HEK293 (cell line): ENCODE data around the gene PAQR7.
A peak's percentile ranks its signal among the peaks of the same experiment; 100 is the strongest.

Experiments used
- CTCF ChIA-PET: fragments of 350-600 bp; formaldehyde crosslinking; extraction: SDS; loops from one replicate; lab custom pipeline; 2021; ENCODE audit warnings: antibody characterized with exemption; lab: Yijun Ruan, JAX
- POLR2A ChIA-PET: fragments of 300-600 bp; formaldehyde crosslinking; extraction: SDS; loops from one replicate; lab custom pipeline; 2020; ENCODE audit warnings: antibody characterized with exemption, inconsistent platforms; lab: Yijun Ruan, JAX
- H3K27ac ChIP-seq: fragments of 200-500 bp; sonication (Bioruptor generic); 2 replicates; pipeline ENCODE4 v1.5.1; 2014; ENCODE audit warnings: low read depth, low read length, control low read depth, inconsistent platforms; ENCODE audit errors: extremely low read depth
- H3K36me3 ChIP-seq, 2 experiments: fragments of 200-500 bp in 1 of 2; sonication (Bioruptor generic) in 1 of 2; 1 replicate in 1 of 2; 2 replicates in 1 of 2; pipeline ENCODE4 v1.5.1; 2014 to 2017; ENCODE audit warnings: inconsistent platforms in 2 of 2, low read length in 2 of 2; ENCODE audit not compliant: control insufficient read depth in 2 of 2, insufficient read depth in 1 of 2
- H3K4me1 ChIP-seq: fragments of 200-500 bp; sonication (Bioruptor generic); 2 replicates; pipeline ENCODE4 v1.5.1; 2014; ENCODE audit warnings: mild to moderate bottlenecking, low read length, inconsistent platforms; ENCODE audit not compliant: control insufficient read depth, insufficient read depth
- H3K4me3 ChIP-seq: 2 replicates; pipeline ENCODE4 v1.5.1; 2011; ENCODE audit warnings: low read depth, mild to moderate bottlenecking, control low read depth, low read length, moderate library complexity
- H3K9me3 ChIP-seq: fragments of 200-500 bp; sonication (Bioruptor generic); 2 replicates; pipeline ENCODE4 v1.5.1; 2014; ENCODE audit warnings: low read depth, low read length, inconsistent platforms; ENCODE audit not compliant: control insufficient read depth, insufficient read depth
- FEZF1 ChIP-seq: fragments of 450-650 bp; formaldehyde crosslinking; IDR thresholded peaks from 2 replicates; pipeline ENCODE4 v1.5.1; 2016; ENCODE audit warnings: missing biosample characterization, missing genetic modification characterization
- KLF16 ChIP-seq: fragments of 450-650 bp; formaldehyde crosslinking; IDR thresholded peaks from 2 replicates; pipeline ENCODE4 v1.5.1; 2017; ENCODE audit warnings: missing biosample characterization, missing genetic modification characterization
- MZF1 ChIP-seq: fragments of 450-650 bp; formaldehyde crosslinking; IDR thresholded peaks from 2 replicates; pipeline ENCODE4 v1.5.1; 2017; ENCODE audit warnings: missing biosample characterization, missing genetic modification characterization, borderline replicate concordance
- PRDM1 ChIP-seq: fragments of 450-650 bp; formaldehyde crosslinking; IDR thresholded peaks from 2 replicates; pipeline ENCODE4; 2016; ENCODE audit warnings: missing biosample characterization, missing genetic modification characterization
- YY1 ChIP-seq: fragments of 450-650 bp; formaldehyde crosslinking; IDR thresholded peaks from 2 replicates; pipeline ENCODE4 v1.5.1; 2018; ENCODE audit warnings: missing biosample characterization, missing genetic modification characterization
- ZBTB48 ChIP-seq: fragments of 450-650 bp; formaldehyde crosslinking; IDR thresholded peaks from 2 replicates; pipeline ENCODE4 v1.5.1; 2016; ENCODE audit warnings: missing biosample characterization, missing genetic modification characterization
- ZBTB49 ChIP-seq: fragments of 450-650 bp; formaldehyde crosslinking; IDR thresholded peaks from 2 replicates; pipeline ENCODE4 v1.5.1; 2016; ENCODE audit warnings: missing biosample characterization, missing genetic modification characterization, low read depth
- ZFP3 ChIP-seq: fragments of 450-650 bp; formaldehyde crosslinking; IDR thresholded peaks from 2 replicates; pipeline ENCODE4 v1.5.1; 2016; ENCODE audit warnings: low read depth, missing biosample characterization, missing genetic modification characterization
- ZNF140 ChIP-seq: fragments of 450-650 bp; formaldehyde crosslinking; IDR thresholded peaks from 2 replicates; pipeline ENCODE4 v1.5.1; 2016; ENCODE audit warnings: missing biosample characterization, missing genetic modification characterization
- ZNF157 ChIP-seq: fragments of 450-650 bp; formaldehyde crosslinking; IDR thresholded peaks from 2 replicates; pipeline ENCODE4 v1.5.1; 2016; ENCODE audit warnings: missing biosample characterization, missing genetic modification characterization
- ZNF214 ChIP-seq: fragments of 450-650 bp; formaldehyde crosslinking; IDR thresholded peaks from 2 replicates; pipeline ENCODE4 v1.5.1; 2017; ENCODE audit warnings: missing biosample characterization, mild to moderate bottlenecking, missing genetic modification characterization, borderline replicate concordance
- ZNF292 ChIP-seq: fragments of 450-650 bp; formaldehyde crosslinking; IDR thresholded peaks from 2 replicates; pipeline ENCODE4 v1.5.1; 2016; ENCODE audit warnings: low read depth, missing biosample characterization, missing genetic modification characterization, borderline replicate concordance
- ZNF302 ChIP-seq: fragments of 450-650 bp; formaldehyde crosslinking; IDR thresholded peaks from 2 replicates; pipeline ENCODE4 v1.5.1; 2016; ENCODE audit warnings: missing biosample characterization, missing genetic modification characterization, low read depth
- ZNF335 ChIP-seq: fragments of 450-650 bp; formaldehyde crosslinking; conservative IDR thresholded peaks from 2 replicates; pipeline ENCODE4 v1.5.1; 2016; ENCODE audit warnings: missing biosample characterization, missing genetic modification characterization
- ZNF404 ChIP-seq: fragments of 450-650 bp; formaldehyde crosslinking; IDR thresholded peaks from 2 replicates; pipeline ENCODE4 v1.5.1; 2017; ENCODE audit warnings: missing biosample characterization, missing genetic modification characterization
- ZNF416 ChIP-seq: fragments of 450-650 bp; formaldehyde crosslinking; IDR thresholded peaks from 2 replicates; pipeline ENCODE4 v1.5.1; 2016; ENCODE audit warnings: missing biosample characterization, missing genetic modification characterization
- ZNF560 ChIP-seq: fragments of 450-650 bp; formaldehyde crosslinking; IDR thresholded peaks from 2 replicates; pipeline ENCODE4 v1.5.1; 2017; ENCODE audit warnings: missing biosample characterization, missing genetic modification characterization, borderline replicate concordance
- ZNF610 ChIP-seq: fragments of 450-650 bp; formaldehyde crosslinking; IDR thresholded peaks from 2 replicates; pipeline ENCODE4 v1.5.1; 2016; ENCODE audit warnings: missing biosample characterization, missing genetic modification characterization, borderline replicate concordance
- TF ChIP-seq, protein P1 (sequence below): fragments of 450-650 bp; formaldehyde crosslinking; IDR thresholded peaks from 2 replicates; pipeline ENCODE4; 2016; ENCODE audit warnings: missing biosample characterization, missing genetic modification characterization
- TF ChIP-seq, protein P2 (sequence below): fragments of 450-650 bp; formaldehyde crosslinking; IDR thresholded peaks from 2 replicates; pipeline ENCODE4 v1.5.0; 2017; ENCODE audit warnings: missing biosample characterization, missing genetic modification characterization, borderline replicate concordance
- TF ChIP-seq, protein P3 (sequence below): fragments of 450-650 bp; formaldehyde crosslinking; IDR thresholded peaks from 2 replicates; pipeline ENCODE4 v1.5.1; 2016; ENCODE audit warnings: missing biosample characterization, missing genetic modification characterization, low read depth

The PAQR7 gene

DNA sequence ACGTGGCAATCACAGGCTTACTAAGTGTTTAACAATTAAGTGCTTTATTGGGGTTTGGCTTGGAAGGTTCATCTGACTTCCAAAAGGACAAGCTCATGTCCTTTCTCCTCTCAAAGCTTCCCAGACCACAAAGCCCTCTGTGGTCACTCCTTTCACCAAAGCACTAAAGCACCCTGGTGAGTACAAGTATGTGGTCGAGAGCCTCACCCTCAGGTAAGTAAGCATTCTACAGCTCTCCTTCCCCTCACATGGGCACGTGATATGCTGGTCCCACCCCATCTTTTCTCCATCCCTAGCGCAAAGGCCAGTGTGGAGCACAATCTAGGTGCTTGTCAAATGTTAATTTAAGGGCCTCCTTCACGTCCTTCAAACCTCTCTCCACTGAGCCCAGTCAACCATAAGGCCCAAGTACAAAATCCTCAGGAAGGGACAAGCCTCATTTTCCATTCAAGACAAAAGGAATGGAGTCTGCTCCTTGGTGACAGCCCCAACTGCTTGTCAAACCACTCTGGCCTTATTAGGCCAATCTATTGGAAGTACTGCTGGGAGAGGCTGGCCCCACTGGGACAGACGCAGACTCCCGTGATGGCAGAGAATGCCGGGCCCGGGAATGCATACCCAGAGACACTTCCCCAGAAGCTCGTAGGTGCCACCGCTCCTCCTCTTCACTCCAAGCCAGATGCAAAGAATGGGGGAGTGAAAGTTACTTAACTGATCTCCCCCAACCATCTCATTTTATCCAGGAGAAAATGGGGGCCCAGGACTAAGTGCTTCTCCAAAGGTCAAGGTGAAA lies 22.9 kb upstream of the PAQR7 start:
- ChIA-PET CTCF (interaction anchor here (0.5 to 4.3 kb wide), 4 partner anchors 6 to 637 kb away, joined by 3 to 86 read pairs (median 19); partner anchors contain the start of genes PAFAH2 and STMN1), POLR2A (interaction anchor here (1.4 to 1.6 kb wide), 2 partner anchors 23 to 78 kb away, joined by 3 read pairs; partner anchors contain the start of gene PAQR7)
- no peaks in the 10 kb centered on the region for H3K9me3 ChIP-seq
- TF ChIP-seq ZNF302 (tag by site-specific recombination) (no peak), ZFP3 (tag by site-specific recombination) (no peak), FEZF1 (tag by site-specific recombination) (no peak), ZNF404 (no peak), YY1 (no peak), ZNF140 (no peak), ZNF214 (no peak)
- TF ChIP-seq, protein P1, sequence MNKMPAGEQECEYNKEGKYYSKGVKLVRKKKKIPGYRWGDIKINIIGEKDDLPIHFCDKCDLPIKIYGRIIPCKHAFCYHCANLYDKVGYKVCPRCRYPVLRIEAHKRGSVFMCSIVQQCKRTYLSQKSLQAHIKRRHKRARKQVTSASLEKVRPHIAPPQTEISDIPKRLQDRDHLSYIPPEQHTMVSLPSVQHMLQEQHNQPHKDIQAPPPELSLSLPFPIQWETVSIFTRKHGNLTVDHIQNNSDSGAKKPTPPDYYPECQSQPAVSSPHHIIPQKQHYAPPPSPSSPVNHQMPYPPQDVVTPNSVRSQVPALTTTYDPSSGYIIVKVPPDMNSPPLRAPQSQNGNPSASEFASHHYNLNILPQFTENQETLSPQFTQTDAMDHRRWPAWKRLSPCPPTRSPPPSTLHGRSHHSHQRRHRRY (tag by site-specific recombination) = no peak
- TF ChIP-seq, protein P2, sequence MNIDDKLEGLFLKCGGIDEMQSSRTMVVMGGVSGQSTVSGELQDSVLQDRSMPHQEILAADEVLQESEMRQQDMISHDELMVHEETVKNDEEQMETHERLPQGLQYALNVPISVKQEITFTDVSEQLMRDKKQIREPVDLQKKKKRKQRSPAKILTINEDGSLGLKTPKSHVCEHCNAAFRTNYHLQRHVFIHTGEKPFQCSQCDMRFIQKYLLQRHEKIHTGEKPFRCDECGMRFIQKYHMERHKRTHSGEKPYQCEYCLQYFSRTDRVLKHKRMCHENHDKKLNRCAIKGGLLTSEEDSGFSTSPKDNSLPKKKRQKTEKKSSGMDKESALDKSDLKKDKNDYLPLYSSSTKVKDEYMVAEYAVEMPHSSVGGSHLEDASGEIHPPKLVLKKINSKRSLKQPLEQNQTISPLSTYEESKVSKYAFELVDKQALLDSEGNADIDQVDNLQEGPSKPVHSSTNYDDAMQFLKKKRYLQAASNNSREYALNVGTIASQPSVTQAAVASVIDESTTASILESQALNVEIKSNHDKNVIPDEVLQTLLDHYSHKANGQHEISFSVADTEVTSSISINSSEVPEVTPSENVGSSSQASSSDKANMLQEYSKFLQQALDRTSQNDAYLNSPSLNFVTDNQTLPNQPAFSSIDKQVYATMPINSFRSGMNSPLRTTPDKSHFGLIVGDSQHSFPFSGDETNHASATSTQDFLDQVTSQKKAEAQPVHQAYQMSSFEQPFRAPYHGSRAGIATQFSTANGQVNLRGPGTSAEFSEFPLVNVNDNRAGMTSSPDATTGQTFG (tag by site-specific recombination) = no peak
- no peak overlapping the region for H3K27ac ChIP-seq
- no peak overlapping the region for H3K4me3 ChIP-seq
- peaks cover 29 to 78% of the 10 kb centered on the region in 2 experiments for H3K36me3 ChIP-seq
- no peaks in the 10 kb centered on the region for H3K4me1 ChIP-seq

- peaks cover 28 to 71% of the 10 kb centered on the region in 2 experiments for H3K36me3 ChIP-seq
- no peaks in the 10 kb centered on the region for H3K4me1 ChIP-seq
- H3K27ac ChIP-seq = no peak overlapping the region
- ChIA-PET POLR2A (interaction anchor here (1.4 to 3.4 kb wide), 3 partner anchors 23 to 100 kb away, joined by 3 to 30 read pairs (median 3); partner anchors contain the start of genes PAFAH2 and PAQR7), CTCF (interaction anchor here (0.5 to 4.3 kb wide), 4 partner anchors 7 to 648 kb away, joined by 3 to 86 read pairs (median 19); partner anchors contain the start of genes PAFAH2 and STMN1)
- TF ChIP-seq ZNF335 (no peak), ZBTB48 (0 out of 2 replicates have a peak, but pooled peaks have one; percentile 30)
- H3K9me3 ChIP-seq = no peaks in the 10 kb centered on the region
- no peak overlapping the region for H3K4me3 ChIP-seq
Observed at GRCh38 chr1:25897754-25898153, 22.2 kb upstream of the PAQR7 start.

GRCh38 chr1:25896266-25896665 lies 20.8 kb upstream of the PAQR7 start:
- Histone ChIP-seq H3K4me1 (no peaks in the 10 kb centered on the region), H3K36me3 (peaks cover 13 to 56% of the 10 kb centered on the region in 2 experiments), H3K27ac (no peak overlapping the region), H3K4me3 (no peak overlapping the region), H3K9me3 (no peaks in the 10 kb centered on the region)
- POLR2A ChIA-PET = interaction anchor here (0.5 to 3.4 kb wide), 7 partner anchors 8 to 736 kb away, joined by 3 to 30 read pairs (median 5); partner anchors contain the start of genes MTFR1L and PAFAH2
- CTCF ChIA-PET = interaction anchor here (0.6 to 4.3 kb wide), 24 partner anchors 8 to 273 kb away, joined by 3 to 86 read pairs (median 5); partner anchors contain the start of genes EXTL1, PAFAH2, STMN1 and ZNF593
- TF ChIP-seq ZNF157 (tag by site-specific recombination) (no peak), ZBTB49 (tag by site-specific recombination) (no peak), ZNF560 (tag by site-specific recombination) (no peak), ZNF610 (tag by site-specific recombination) (no peak), MZF1 (tag by site-specific recombination) (0 out of 2 replicates have a peak, but pooled peaks have one; percentile 45), YY1 (no peak), ZNF292 (tag by site-specific recombination) (no peak), KLF16 (tag by site-specific recombination) (no peak), PRDM1 (tag by site-specific recombination) (no peak), ZNF416 (tag by site-specific recombination) (no peak)
- TF ChIP-seq, protein P3, sequence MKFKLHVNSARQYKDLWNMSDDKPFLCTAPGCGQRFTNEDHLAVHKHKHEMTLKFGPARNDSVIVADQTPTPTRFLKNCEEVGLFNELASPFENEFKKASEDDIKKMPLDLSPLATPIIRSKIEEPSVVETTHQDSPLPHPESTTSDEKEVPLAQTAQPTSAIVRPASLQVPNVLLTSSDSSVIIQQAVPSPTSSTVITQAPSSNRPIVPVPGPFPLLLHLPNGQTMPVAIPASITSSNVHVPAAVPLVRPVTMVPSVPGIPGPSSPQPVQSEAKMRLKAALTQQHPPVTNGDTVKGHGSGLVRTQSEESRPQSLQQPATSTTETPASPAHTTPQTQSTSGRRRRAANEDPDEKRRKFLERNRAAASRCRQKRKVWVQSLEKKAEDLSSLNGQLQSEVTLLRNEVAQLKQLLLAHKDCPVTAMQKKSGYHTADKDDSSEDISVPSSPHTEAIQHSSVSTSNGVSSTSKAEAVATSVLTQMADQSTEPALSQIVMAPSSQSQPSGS (tag by site-specific recombination) = no peak
